Nephron progenitor cell (in vitro differentiated cells): ENCODE data around the gene EDA.
A peak's percentile ranks its signal among the peaks of the same experiment; 100 is the strongest.

ENCODE experiments used
- DNase-seq: peaks from one replicate; pipeline ENCODE4 v3.0.0; 2021
- H3K27ac Mint-ChIP-seq: 2 replicates; pipeline ENCODE4 v1.8.0; 2021; ENCODE audit warnings: mild to moderate bottlenecking, moderate library complexity, mixed read lengths
- H3K27me3 Mint-ChIP-seq: 2 replicates; pipeline ENCODE4 v1.8.0; 2021; ENCODE audit warnings: mild to moderate bottlenecking, low read depth, mixed read lengths; ENCODE audit not compliant: poor library complexity
- H3K36me3 Mint-ChIP-seq: 2 replicates; pipeline ENCODE4 v1.8.0; 2021; ENCODE audit warnings: low read depth, mixed read lengths
- H3K4me1 Mint-ChIP-seq: 2 replicates; pipeline ENCODE4 v1.8.0; 2021; ENCODE audit warnings: mixed read lengths
- H3K4me3 Mint-ChIP-seq: 2 replicates; pipeline ENCODE4 v1.8.0; 2021; ENCODE audit warnings: mild to moderate bottlenecking, moderate library complexity, mixed read lengths
- H3K9me3 Mint-ChIP-seq: 2 replicates; pipeline ENCODE4 v1.8.0; 2021; ENCODE audit warnings: mild to moderate bottlenecking, moderate library complexity, mixed read lengths
- TF ChIP-seq, protein P1 (sequence below): fragments of 200-600 bp; sonication (generic); IDR thresholded peaks from 2 replicates; pipeline ENCODE4 v1.5.0; 2021; ENCODE audit warnings: antibody characterized with exemption

Gene EDA

DNA sequence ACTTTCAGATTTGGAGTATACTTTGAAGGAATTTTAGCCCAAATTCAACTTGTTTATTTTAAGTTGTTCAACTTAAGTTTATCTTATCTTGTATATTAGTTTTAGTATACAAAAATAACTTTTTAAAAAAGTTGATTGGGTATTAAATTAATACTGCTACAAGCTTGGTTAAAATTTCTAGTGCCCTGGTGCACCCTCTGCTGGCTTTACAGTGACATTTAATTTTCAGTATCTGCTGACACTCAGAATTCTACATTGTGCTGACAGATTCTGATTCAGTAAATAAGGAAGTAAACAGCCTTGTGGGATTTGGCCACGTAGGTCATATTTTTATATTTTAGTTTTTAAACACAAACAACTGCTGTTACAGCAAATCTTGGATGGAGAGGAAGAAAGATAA lies 2.9 kb downstream of the EDA start:
- H3K4me3 Mint-ChIP-seq = no peak overlapping the region
- no peak overlapping the region for H3K27ac Mint-ChIP-seq
- peaks cover 13% of the 10 kb centered on the region for H3K27me3 Mint-ChIP-seq
- peaks cover 25% of the 10 kb centered on the region for H3K4me1 Mint-ChIP-seq
- H3K9me3 Mint-ChIP-seq = peaks cover 49% of the 10 kb centered on the region
- DNase-seq = peak; percentile 12
- TF ChIP-seq, protein P1, sequence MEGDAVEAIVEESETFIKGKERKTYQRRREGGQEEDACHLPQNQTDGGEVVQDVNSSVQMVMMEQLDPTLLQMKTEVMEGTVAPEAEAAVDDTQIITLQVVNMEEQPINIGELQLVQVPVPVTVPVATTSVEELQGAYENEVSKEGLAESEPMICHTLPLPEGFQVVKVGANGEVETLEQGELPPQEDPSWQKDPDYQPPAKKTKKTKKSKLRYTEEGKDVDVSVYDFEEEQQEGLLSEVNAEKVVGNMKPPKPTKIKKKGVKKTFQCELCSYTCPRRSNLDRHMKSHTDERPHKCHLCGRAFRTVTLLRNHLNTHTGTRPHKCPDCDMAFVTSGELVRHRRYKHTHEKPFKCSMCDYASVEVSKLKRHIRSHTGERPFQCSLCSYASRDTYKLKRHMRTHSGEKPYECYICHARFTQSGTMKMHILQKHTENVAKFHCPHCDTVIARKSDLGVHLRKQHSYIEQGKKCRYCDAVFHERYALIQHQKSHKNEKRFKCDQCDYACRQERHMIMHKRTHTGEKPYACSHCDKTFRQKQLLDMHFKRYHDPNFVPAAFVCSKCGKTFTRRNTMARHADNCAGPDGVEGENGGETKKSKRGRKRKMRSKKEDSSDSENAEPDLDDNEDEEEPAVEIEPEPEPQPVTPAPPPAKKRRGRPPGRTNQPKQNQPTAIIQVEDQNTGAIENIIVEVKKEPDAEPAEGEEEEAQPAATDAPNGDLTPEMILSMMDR = peak; percentile 43
- H3K36me3 Mint-ChIP-seq = peaks cover 12% of the 10 kb centered on the region

DNA sequence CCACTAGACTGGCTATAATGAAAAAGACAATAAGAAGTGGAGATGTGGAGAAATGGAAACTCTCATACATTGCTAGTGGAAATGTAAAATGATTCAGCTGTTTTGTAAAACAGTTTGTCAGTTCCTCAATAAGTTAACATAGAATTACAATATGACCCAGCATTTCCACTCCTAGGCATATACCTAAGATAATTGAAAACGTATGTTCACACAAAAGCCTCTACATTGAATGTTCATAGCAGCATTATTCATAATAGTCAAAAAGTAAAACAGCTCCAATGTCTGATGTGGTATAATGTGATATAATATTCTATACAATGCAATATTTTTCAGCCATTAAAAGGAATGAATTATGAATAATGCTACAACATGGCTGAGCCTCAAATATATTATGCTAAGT lies 10.2 kb downstream of the EDA start:
- DNase-seq = no peak

DNA sequence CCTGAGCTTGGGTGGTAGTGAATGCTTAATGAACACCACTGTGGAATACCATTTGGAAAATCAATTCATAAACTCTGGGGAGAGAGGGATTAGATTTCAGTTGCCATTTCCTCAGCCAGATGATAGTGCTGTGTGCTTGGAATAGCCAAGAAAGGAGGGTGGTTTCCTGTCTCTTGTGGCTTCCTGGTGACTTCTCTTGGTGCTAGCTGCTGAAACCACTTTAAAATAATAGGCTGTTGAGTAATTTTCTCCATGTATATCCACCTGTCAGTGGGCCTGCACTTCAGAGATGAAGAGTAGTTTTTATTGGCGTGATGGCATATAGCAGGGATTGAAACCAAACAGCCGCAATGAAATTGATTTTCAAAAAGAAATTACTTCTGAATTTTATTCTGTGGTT lies 11.8 kb downstream of the EDA start:
- no peaks in the 10 kb centered on the region for H3K4me1 Mint-ChIP-seq
- TF ChIP-seq, protein P1 = no peak
- H3K4me3 Mint-ChIP-seq = no peak overlapping the region
- H3K36me3 Mint-ChIP-seq = peaks cover 20% of the 10 kb centered on the region
- no peak overlapping the region for H3K27ac Mint-ChIP-seq
- DNase-seq = no peak
- peaks cover 32% of the 10 kb centered on the region for H3K9me3 Mint-ChIP-seq
- no peaks in the 10 kb centered on the region for H3K27me3 Mint-ChIP-seq

More for the DNA sequence above, 10.2 kb downstream of the EDA start:
- H3K36me3 Mint-ChIP-seq = peaks cover 22% of the 10 kb centered on the region
- peaks cover 39% of the 10 kb centered on the region for H3K9me3 Mint-ChIP-seq
- TF ChIP-seq, protein P1 = no peak
- no peak overlapping the region for H3K4me3 Mint-ChIP-seq
- H3K27ac Mint-ChIP-seq = no peak overlapping the region
- H3K4me1 Mint-ChIP-seq = no peaks in the 10 kb centered on the region
- H3K27me3 Mint-ChIP-seq = no peaks in the 10 kb centered on the region

DNA sequence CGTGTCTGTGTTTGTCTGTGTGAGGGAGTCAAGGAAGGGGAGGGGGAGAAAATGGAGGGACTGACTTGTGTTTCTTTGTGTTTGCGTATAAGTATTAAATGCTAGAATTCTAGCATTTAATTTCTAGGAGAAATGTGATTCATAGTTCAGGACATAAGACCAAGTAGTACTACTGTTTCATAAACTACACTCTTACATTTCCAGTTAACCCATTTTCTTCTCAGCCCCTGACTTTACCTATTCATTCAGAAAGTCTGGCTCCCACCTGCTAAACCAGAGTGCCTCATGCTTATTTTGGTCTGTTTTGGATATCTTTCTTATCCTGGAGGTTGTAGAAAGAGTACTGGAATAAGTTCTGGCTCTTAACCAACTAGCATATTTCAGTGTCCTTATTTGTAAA lies 14.2 kb downstream of the EDA start:
- Mint-ChIP-seq H3K4me3 (no peak overlapping the region), H3K4me1 (no peaks in the 10 kb centered on the region), H3K27me3 (no peaks in the 10 kb centered on the region), H3K27ac (no peak overlapping the region), H3K9me3 (peaks cover 15% of the 10 kb centered on the region), H3K36me3 (no peaks in the 10 kb centered on the region)
- TF ChIP-seq, protein P1 = no peak
- DNase-seq = no peak

DNA sequence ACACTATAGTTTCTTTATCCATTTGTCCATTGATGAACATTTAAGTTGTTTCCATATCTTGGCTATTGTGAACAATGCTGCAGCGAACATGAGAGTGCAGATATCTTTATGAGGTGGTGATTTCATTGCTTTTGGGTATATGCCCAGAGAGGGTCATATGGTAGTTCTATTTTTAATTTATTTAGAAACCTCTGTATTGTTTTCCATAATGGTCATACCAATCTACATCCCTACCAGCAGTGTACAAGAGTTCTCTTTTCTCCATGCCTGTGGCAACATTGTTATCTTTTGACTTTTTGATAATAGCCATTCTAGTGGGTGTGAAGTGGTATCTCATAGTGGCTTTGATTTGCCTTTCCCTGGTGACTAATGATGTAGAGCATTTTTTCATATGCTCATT lies 48.8 kb downstream of the EDA start:
- peaks cover 77% of the 10 kb centered on the region for H3K9me3 Mint-ChIP-seq

DNA sequence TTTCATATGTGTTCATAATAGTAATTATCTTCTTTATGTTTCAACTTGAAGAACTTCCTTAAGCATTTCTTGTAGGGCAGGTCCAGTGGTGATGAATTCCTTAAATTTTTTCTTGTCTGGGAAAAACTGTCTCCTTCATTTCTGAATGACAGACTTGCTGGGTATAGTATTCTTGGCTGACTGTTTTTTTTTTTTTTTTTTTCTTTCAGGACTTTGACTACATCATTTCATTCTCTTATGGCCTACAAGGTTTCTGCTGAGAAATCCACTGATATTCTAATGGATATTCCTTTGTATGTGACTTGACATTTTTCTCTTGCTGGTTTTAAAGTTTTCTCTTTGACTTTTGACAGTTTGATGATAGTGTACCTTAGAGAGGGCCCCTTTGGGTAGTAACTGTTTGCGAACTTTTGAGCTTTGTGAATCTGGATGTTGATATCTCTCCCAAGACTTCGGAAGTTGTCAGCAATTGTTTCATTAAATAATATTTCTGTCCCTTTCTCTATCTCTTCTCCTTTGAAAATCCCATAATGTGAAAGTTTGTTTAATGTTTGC lies 54.2 kb downstream of the EDA start:
- DNase-seq = no peak
- no peak overlapping the region for H3K27ac Mint-ChIP-seq
- no peaks in the 10 kb centered on the region for H3K4me1 Mint-ChIP-seq
- no peak overlapping the region for H3K4me3 Mint-ChIP-seq
- peaks cover 81% of the 10 kb centered on the region for H3K9me3 Mint-ChIP-seq
- H3K36me3 Mint-ChIP-seq = peaks cover 11% of the 10 kb centered on the region
- TF ChIP-seq, protein P1 = no peak
- no peaks in the 10 kb centered on the region for H3K27me3 Mint-ChIP-seq

More for the DNA sequence above, 48.8 kb downstream of the EDA start:
- Mint-ChIP-seq H3K36me3 (no peaks in the 10 kb centered on the region), H3K4me3 (no peak overlapping the region), H3K27me3 (no peaks in the 10 kb centered on the region), H3K4me1 (no peaks in the 10 kb centered on the region), H3K27ac (no peak overlapping the region)
- no peak for DNase-seq
- TF ChIP-seq, protein P1 = no peak
